ENCODE measurements around the gene ACSM5. TPM values are rescaled to one million over a fixed set of nuclear protein-coding genes. Genes with fewer than 3 reads are reported as not detected.

The ACSM5 gene, protein sequence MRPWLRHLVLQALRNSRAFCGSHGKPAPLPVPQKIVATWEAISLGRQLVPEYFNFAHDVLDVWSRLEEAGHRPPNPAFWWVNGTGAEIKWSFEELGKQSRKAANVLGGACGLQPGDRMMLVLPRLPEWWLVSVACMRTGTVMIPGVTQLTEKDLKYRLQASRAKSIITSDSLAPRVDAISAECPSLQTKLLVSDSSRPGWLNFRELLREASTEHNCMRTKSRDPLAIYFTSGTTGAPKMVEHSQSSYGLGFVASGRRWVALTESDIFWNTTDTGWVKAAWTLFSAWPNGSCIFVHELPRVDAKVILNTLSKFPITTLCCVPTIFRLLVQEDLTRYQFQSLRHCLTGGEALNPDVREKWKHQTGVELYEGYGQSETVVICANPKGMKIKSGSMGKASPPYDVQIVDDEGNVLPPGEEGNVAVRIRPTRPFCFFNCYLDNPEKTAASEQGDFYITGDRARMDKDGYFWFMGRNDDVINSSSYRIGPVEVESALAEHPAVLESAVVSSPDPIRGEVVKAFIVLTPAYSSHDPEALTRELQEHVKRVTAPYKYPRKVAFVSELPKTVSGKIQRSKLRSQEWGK
- polyA plus RNA-seq (2012; ENCODE audit: insufficient read depth, insufficient read length, low read depth): not detected

DNA sequence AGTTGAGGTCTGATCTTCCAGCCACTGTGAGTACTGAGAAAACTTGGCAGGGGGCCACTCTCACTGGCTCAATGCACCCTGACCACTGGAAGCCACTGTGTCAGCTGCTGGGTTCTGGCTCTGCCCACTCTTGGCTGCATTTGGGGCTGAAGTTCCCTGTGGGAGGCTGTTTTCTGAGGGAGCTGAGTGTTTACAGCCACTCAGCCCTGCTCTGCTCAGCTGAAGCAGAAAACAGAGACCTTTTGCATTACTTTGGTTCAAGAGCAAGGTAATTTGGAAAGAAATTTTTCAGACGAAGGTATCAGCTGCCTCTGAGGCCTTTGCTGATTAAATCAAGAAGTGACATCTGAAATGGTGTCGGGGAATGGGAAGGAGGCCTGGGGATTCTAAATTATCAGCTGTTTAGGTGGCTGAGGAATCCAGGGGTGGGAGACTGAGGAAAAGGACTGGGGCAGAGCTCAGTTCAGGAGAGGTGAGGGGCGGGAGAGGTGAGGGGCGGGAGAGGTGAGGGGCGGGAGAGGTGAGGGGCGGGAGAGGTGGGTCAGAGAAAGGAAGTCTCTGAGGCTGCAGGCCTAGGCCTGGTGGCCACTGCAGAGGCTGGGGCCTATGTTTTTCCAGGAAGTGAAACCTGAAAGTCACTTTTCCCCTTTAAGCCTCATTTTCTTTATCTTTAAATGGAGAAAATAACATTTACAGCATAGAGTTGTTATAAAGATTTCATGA, at the start of gene ACSM5:
Gene ACSM5, plus strand, starts transcription at position 137 of the 723 bp plus-strand sequence. CDS start 1,951 bp downstream, outside the sequence.
- DNase-seq: no peak
- no peaks in the 10 kb centered on the region for H3K36me3 ChIP-seq
- H3K4me1 ChIP-seq: no peaks in the 10 kb centered on the region
- no peaks in the 10 kb centered on the region for H3K27me3 ChIP-seq
- H3K4me3 ChIP-seq (ENCODE audit: low read depth, low read length): no peak within 1 kb of the TSS
- no peaks in the 10 kb centered on the region for H3K9me3 ChIP-seq
- TF ChIP-seq, protein P1, sequence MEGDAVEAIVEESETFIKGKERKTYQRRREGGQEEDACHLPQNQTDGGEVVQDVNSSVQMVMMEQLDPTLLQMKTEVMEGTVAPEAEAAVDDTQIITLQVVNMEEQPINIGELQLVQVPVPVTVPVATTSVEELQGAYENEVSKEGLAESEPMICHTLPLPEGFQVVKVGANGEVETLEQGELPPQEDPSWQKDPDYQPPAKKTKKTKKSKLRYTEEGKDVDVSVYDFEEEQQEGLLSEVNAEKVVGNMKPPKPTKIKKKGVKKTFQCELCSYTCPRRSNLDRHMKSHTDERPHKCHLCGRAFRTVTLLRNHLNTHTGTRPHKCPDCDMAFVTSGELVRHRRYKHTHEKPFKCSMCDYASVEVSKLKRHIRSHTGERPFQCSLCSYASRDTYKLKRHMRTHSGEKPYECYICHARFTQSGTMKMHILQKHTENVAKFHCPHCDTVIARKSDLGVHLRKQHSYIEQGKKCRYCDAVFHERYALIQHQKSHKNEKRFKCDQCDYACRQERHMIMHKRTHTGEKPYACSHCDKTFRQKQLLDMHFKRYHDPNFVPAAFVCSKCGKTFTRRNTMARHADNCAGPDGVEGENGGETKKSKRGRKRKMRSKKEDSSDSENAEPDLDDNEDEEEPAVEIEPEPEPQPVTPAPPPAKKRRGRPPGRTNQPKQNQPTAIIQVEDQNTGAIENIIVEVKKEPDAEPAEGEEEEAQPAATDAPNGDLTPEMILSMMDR (IDR thresholded peaks at IDR 0.05; ENCODE audit: low read depth, low read length): no peak

DNA sequence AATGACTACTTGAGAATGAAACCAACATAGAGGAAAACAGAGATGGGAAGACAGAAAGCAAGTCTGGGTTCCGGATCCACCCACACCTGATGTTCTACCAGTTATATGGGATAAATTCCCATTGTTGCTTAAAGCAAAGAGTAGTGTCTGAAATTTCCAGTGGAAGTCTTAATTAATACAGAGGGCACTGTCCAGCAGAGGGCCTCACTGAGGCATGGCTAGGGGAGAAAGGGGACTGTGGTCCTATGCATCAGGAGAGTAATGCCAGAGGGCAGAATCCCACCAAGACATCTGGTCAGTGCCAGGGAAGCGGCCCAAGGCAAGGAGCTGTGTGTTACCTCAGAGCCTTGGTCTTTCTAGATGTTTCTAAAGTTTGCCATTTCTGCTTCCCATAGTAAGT, 49.3 kb upstream of the ACSM5 start:
- Histone ChIP-seq H3K36me3 (no peaks in the 10 kb centered on the region), H3K4me1 (no peaks in the 10 kb centered on the region), H3K27me3 (no peaks in the 10 kb centered on the region), H3K9me3 (no peaks in the 10 kb centered on the region), H3K4me3 (ENCODE audit: low read depth, low read length) (no peak overlapping the region)
- no peak for DNase-seq
- TF ChIP-seq, protein P1 (IDR thresholded peaks at IDR 0.05; ENCODE audit: low read depth, low read length): 0 out of 2 replicates have a peak, but pooled peaks have one; percentile 23

DNA sequence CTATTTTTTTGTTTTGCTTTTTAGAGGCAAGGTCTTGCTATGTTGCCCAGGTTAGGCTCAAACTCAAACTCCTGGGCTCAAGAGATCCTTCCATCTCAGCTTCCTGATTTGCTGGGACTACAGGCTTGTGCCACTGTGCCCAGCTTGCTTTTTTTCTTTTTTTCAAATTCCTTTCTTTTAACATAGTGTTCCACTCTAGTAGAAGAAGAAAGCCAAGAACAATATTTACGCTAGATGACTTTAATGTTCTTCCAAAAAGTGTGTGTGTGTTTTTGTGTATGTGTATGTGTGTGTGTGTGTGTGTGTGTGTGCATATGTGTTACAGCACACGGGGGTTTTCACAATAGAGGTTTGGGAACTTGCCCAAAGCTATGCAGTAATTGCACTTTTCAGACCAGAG, 46.1 kb upstream of the ACSM5 start:
- H3K9me3 ChIP-seq: no peaks in the 10 kb centered on the region
- TF ChIP-seq, protein P1 (IDR thresholded peaks at IDR 0.05; ENCODE audit: low read depth, low read length): no peak
- H3K4me3 ChIP-seq (ENCODE audit: low read depth, low read length): no peak overlapping the region
- no peaks in the 10 kb centered on the region for H3K4me1 ChIP-seq
- DNase-seq: no peak
- H3K27me3 ChIP-seq: no peaks in the 10 kb centered on the region
- H3K36me3 ChIP-seq: no peaks in the 10 kb centered on the region

DNA sequence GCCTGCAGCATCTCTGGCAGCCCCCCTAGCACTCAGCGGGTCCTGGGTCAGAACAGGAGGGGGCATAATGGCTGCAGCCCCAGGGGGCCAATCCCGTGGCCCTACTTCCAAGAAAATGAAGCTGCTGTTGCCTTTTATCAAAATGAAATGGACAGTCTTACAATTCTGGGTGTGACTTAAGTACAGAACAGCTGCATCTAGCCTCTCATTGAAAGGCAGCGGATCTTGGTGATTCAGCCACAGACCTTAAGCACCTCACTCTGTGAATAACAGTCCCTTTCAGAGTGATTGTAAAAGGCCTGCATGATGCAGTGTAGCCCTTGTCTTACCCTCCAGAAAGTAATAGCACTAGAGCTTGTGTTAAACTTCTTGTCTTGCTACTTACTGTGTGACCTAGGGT, 45.3 kb upstream of the ACSM5 start:
- TF ChIP-seq, protein P1 (IDR thresholded peaks at IDR 0.05; ENCODE audit: low read depth, low read length): no peak
- no peaks in the 10 kb centered on the region for H3K36me3 ChIP-seq
- DNase-seq: no peak

DNA sequence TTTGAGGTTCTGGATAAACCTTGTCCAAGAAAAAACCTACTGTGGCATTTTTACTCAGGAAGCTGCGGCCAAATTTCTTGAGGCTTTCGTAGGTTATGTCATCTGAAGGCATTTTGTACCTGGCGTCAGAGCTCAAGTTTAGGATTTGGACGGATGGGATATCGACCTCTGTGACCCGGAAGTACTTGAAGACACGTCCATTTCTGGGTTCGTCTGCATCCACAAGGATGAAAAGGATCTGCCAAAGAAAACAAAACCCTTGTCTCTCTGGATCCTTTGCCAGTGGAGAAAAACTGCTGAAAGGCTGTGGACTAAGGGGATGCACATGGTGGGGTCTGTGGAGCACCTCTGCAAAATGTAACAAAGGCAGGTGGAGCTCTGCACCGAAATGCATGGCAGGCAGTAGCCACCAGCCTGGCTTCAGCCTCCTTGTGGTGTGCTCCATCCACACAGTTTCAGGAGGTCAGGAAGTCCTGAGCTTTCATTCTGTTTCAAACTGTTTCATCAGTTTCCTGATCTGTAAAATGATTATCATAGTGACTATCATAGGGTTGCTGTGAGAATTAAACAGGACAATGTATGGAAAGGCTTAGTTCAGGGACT, 39.8 kb upstream of the ACSM5 start:
- Histone ChIP-seq H3K9me3 (no peaks in the 10 kb centered on the region), H3K4me3 (ENCODE audit: low read depth, low read length) (no peak overlapping the region), H3K36me3 (no peaks in the 10 kb centered on the region), H3K27me3 (no peaks in the 10 kb centered on the region), H3K4me1 (no peaks in the 10 kb centered on the region)
- no peak for DNase-seq
- TF ChIP-seq, protein P1 (IDR thresholded peaks at IDR 0.05; ENCODE audit: low read depth, low read length): no peak

More for the DNA sequence above, 45.3 kb upstream of the ACSM5 start:
- Histone ChIP-seq H3K4me3 (ENCODE audit: low read depth, low read length) (no peak overlapping the region), H3K27me3 (no peaks in the 10 kb centered on the region), H3K4me1 (no peaks in the 10 kb centered on the region), H3K9me3 (no peaks in the 10 kb centered on the region)
